Measurements from ENCODE around the gene ZNF618.
"Not testable (repeated sequence)": the region's sequence is repeated elsewhere in the genome, so short reads cannot be mapped to it uniquely, and the experiment has no call there.

ZNF618 gene

GRCh38 chr9:113992276-113992951, 116.3 kb downstream of the ZNF618 start:
- no peak for DNase-seq

DNA sequence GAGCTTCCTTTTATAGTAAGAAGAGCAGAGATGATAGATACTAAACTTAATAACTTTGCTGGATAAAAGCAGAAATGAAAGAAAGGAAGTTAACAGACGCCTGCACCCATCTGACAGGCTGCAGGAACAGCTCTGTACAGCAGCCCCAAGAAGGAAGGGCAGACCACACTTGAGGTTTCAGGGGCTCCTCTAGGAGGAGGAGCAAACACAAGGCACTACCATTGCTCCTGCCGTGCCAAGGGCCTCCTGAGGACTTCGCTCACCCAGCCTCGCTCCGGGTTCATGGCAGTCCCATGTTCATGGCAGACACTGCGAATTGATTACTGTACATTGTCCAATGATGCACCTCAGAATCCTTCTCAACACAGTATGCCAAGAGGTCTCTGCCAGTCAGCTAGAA, 116.9 kb downstream of the ZNF618 start:
- DNase-seq = no peak

- DNase-seq = no peak
Measured at GRCh38 chr9:113993838-113994540, 117.9 kb downstream of the ZNF618 start.

GRCh38 chr9:113995401-113995800, 119.3 kb downstream of the ZNF618 start:
- no peak for DNase-seq

DNA sequence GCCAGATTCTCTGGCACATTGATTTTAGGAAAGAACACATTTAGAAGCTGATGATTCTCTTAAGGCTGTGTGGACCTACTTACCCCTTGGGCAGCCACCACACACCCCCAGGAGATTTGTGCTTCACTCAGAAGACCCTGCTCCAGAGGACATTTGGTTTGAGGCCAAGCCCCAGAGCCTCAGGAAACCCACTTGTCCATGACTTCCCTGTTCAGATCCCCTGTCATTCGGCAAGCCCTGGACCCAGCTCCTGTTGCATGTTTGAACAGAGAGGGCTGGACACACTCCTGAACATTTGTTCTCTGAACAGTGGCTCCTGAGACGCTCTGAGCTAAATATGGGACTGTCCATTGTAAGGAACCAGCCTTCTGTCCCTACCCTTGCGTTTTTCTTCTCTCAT, 119.9 kb downstream of the ZNF618 start:
- DNase-seq = no peak

DNA sequence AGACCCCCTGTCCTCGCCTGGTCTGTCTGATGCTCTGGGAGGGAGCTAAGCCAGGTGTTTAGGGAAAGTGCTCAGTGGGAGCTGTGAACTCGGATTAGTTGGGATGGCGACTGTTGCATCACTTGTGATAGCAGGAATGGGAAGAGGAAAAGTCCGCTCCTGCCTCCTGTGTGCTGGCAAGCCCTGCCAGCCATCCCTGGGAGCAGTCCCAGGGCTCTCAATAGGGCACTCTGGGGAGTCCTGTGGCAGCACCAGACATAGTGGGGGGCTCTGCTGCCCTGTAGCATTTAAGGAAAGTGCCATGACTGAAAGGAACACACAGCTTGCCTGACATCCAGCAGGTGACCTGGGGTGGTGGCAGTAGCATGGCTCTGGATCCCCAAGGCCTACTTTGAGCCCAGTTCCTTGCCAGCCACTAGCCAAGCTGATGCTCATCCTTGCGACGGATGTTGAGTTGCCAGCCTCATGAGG, 120.5 kb downstream of the ZNF618 start:
- DNase-seq = no peak

DNA sequence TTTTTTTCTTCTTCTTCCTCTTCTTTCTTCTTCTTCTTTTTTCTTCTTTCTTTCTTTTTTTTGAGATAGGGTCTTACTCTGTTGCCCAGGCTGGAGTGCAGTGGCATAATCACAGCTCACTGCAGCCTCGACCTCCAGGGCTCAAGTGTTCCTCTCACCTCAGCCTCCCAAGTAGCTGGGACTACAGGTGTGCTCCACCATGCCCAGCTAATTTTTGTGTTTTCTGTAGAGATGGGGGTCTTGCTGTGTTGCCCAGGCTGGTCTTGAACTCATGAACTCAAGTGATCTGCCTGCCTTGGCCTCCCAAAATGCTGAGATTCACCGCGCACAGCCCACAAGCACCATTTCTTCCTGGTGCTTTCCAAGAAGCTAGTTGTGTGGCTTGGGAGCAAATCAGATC, 121.0 kb downstream of the ZNF618 start:
- not testable (repeated sequence) for DNase-seq

DNA sequence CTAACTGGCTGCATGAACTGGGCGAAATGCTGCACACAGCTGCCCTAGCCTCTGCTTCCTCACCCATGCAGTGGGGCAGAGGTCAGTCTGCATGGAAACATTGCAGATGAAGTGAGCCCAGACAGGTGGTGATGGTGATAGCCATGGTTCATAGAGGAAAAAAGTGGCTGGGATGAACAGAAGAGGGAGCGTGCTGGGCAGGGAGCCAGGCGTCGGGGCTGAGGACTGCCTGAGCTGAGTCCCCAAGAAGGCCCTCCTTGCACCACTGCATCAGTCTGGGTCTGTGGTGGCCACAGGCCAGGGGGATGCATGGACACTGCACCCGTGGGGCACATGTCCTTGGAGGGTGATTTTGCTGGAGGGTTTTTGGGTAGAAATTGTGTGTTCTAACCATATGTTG, 121.5 kb downstream of the ZNF618 start:
- no peak for DNase-seq

DNA sequence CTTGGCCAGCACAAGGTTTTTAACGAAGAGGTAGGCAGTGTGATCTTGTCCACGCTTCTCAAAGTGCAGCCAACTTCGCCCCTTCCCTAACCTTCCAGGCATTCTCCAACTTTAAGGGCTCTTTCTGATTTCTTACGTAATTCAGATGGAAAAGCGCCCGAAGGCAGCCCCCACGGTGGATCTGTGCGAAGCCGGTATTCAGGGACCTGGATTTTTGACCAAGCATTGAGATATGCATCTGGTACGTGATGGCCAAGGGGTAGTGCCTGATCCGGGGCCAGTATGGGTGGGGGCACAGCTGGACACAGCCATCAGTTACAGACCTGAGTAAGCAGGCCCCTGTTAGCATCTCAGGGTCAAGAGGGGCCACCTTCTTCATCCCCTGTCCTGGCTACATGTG, 122.0 kb downstream of the ZNF618 start:
- no peak for DNase-seq

DNA sequence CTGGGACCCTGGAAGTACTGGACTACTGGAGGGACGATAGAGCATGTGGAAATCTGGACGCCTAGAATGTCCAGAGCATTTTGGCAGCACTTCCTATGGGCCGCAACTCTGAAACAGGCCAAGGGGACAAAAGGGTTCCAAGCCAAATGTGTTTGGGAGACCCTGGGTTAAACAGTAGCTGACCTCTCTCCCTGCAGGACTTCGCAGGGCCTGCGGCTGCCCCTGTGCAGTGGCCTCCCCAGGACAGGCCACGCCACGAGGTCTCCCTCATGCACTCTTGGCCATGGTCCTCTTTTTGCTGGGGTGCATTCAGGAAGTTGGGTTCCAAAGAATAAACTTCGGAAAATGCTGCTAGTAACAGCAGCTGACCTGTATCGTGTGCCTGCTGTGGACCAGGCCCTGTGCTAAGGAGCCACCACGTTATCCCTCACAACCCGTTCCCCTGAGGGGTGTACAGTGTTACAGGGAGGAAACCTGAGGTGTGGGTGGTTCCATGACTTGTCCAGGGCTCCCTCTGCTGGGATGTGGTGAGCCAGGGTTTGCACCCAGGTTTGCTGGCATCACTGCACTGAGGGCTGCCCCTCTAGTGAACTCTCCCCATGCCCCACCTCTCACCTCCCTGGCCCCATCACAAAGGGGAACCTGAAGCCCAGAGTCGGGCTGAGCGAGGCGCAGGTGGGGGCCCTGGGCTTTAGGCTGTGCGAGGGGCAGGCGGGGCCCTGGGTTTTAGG, 122.6 kb downstream of the ZNF618 start:
- no peak for DNase-seq

DNA sequence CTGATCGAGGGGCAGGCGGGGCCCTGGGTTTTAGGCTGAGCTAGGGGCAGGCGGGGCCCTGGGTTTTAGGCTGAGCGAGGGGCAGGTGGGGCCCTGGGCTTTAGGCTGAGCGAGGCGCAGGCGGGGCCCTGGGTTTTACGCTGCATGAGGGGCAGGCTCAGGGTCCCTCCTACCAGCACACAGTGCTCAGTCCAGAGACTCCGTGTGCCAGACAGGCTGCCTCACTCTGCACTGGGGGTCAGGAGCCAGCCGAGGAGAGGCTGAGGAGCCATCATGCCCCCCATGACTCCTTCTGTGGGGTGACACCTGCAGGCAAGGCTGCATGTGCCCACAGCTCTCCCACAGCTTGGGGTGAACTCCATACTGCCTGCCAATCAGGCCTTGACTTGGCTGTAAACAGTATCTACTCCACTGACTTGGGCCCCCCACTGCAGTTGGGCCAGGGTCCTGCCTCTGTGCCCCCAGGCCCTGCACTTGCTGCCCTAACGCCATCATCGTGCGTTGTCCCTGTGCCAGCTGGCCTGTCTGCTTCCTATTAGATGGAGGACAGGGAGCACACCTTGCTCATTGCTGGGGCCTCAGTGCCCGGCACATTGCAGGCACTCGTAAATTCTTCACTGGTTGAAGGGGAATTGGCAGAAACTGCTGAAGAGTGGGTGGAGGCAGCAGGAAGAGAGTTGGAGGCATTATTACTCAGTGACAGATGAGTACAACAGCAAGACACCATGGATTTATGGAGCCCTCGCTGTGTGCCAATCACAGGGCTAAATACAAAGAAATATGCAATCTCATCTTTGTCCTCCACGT, 123.3 kb downstream of the ZNF618 start:
- no peak for DNase-seq

GRCh38 chr9:114000063-114000454, 124.0 kb downstream of the ZNF618 start:
- DNase-seq = no peak

DNA sequence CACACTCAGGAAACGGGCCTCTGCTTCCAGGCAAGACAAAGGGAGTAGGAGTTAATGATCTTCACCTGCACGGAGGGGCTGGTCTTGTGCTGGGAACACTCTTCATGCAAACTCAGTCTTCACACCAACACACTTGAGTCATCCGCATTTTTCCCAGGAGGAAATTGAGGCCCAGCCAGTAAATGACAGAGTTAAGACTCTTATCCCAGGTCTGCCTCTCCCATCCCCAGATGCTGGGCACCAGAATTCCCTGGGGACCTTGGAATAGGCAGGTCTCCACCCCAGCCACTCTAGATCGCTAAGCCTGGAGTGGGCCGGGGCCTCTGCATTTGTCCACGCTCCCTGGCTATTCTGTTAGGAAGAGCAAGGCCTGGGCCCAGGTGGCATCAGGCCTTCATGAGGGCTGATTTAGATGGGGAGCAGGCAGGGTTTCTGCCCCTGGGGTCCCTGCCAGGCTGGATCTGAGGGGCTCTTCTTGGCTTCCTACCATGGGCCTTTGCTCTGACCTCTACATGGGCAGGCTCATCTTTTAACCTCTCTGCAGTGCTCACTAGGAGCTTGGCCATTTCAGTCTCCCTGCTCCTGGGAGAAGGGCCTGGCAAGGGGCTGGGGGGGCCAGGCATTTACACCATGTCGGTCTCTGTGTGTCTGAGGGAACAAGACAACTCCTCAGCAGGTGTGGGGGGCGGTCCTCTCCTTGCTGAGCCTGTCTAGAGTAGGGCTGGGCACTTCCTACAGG, 124.7 kb downstream of the ZNF618 start:
- no peak for DNase-seq

GRCh38 chr9:114001410-114001685, 125.2 kb downstream of the ZNF618 start:
- no peak for DNase-seq

GRCh38 chr9:114001794-114002261, 125.7 kb downstream of the ZNF618 start:
- no peak for DNase-seq

GRCh38 chr9:114002271-114002985, 126.3 kb downstream of the ZNF618 start:
- no peak for DNase-seq

DNA sequence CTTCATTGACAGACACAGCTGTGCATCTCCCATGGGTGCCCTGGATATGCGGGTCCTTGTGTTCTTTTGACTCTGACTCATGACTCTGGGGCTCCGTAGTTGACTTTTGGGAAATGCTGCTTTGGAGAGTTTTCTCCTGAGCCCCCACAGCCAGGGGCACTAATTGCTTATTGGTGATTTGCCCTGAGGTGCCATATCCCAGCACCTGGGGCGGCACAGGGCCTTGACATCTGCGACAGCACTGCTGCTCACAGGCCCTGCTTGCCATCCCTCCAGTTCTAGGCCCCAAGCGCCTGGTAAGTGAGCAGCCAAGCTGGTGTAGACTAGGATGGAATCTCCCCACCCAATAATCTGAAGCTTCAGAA, 126.9 kb downstream of the ZNF618 start:
- no peak for DNase-seq

DNA sequence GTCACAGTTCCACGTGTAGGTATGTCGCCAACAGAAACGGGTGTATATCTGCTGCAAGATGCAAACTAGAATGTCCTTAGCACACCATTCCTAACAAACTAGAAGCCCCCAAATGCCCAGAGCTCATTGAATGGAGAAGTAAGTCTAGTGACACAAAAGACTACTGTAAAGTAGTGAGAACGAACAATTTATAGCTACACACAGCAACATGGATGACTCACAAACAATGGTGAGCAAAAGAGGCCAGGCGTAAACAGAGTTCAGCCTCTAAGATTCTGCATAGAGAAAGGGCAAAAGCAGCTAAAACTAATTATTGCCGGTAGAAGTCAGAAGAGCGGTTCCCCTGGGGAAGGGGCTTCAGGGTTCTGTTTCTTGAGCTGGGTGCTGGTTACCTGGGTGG, 127.2 kb downstream of the ZNF618 start:
- no peak for DNase-seq

- DNase-seq = no peak
Measured at GRCh38 chr9:114003758-114004157, 127.6 kb downstream of the ZNF618 start.

GRCh38 chr9:114004221-114004716, 128.2 kb downstream of the ZNF618 start:
- DNase-seq = no peak

GRCh38 chr9:114005371-114006154, 129.5 kb downstream of the ZNF618 start:
- no peak for DNase-seq
